A204.1 (cell line): ENCODE measurements around the gene CNIH3.

ENCODE experiments used
- FAIRE-seq: peaks from 2 replicates; lab custom pipeline; 2012; peaks lifted over from hg19 to GRCh38; lab: Jason Lieb, UNC

The CNIH3 gene

DNA sequence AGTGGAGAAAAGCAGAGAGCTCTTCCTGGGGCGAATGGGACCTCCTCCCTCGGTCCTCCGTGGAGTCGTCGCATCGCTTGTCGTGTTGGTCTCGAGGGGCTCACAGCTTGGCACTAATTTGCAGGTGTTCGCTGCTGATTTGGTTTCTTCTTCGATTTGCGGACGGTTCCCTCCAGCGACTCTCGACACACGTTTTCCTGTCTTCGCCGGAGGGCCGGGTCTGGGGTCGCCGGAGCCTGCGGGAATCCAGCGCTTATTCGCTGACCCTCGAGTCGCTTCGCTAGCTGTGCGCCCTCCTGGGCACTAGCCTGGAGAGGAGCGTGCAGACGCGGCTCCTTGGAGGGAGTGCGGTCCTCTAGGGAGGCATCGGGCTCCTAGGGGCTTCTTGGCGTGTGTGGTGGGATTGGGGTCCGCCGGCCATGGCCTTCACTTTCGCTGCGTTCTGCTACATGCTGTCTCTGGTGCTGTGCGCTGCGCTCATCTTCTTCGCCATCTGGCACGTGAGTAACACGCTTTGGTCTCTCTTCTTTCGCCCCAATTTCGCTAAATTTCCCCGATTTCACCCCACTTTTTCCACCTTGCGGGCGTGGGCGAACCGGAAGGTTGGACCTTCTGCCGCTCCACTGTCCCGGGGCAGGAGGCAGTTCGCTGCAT, 766 bp downstream of the CNIH3 start:
- FAIRE-seq: no peak

DNA sequence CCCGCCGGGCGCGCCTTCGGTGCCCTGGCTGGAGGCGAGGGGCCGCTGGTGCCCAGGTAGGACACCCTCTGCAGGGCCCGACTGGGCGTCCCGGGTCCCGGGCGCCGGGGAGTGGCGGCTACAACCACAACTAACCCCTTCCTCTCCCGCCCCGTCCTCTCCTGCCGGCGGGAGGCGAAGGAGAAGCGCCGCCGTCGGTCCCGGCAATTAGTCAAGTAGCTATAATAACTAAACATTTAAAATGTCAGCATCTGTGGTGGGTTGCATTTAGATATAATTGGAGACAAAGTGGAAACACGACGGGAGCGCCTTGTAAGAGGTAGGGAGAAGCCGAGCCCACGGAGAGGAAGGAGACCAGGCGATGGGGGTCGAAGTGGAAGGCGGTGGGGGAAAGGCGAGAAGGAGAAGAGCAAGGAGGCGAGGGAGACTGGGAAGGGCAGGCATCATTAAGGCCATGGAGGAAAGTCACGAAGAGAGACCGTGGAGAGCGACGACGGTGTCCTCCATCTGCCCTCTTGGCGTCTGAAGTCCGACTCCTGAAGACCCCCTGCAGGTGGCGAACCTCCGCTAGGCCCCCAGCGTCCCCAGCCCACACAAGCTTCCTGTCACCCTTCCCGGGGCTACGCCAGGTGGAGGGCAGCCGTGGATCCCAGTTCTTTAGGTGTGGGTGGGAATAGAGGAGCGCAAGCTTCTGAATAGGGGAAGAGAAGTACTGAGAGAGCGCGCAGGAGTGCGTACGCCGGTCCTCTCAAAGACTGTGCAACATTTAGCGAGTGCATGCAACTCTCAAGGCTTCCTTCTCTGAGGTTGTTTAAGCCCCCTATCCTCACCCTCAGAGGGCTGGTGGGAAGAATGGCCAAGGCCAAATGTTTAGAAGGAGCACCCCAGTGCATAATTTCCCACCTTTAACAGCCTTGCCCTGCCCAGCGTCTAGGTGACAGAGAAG, 1.6 kb downstream of the CNIH3 start:
- no peak for FAIRE-seq

DNA sequence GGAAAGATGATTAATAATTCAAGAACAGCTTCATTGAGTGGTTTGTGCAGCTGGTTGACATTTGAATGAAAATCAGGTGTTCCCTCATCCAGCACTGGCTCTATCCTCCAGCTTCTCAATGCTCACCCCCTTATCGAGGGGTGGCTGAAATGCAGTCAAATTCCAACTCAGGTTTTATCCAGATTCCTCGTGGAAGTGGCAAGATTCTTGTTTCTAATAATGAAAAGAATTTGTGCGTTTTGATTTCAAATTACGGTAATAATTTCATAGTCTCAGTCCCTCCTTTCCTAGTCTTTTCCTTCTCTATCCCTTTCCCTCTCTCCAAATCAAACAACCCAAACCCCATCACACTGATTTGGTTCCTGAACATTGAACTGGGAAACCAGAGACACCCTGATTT, 3.1 kb downstream of the CNIH3 start:
- FAIRE-seq: no peak

DNA sequence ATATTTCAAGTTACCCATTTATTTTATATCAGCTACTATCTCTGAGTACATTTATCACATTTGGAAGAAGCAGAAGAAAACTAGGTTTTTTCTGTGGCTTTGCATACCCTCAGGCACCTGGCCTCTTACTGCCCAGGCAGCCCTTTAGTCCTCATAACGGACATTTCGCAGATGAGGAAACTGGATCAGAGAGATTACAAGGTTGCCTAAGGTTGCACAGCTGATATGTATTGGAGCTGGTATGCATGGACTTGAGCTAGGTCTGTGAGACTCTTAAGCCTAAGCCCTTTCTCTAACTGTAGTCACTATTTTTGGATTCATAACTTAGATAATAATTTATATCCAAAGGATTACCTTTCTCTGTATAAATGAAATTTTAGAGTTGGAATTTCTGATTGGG, 4.0 kb downstream of the CNIH3 start:
- no peak for FAIRE-seq

DNA sequence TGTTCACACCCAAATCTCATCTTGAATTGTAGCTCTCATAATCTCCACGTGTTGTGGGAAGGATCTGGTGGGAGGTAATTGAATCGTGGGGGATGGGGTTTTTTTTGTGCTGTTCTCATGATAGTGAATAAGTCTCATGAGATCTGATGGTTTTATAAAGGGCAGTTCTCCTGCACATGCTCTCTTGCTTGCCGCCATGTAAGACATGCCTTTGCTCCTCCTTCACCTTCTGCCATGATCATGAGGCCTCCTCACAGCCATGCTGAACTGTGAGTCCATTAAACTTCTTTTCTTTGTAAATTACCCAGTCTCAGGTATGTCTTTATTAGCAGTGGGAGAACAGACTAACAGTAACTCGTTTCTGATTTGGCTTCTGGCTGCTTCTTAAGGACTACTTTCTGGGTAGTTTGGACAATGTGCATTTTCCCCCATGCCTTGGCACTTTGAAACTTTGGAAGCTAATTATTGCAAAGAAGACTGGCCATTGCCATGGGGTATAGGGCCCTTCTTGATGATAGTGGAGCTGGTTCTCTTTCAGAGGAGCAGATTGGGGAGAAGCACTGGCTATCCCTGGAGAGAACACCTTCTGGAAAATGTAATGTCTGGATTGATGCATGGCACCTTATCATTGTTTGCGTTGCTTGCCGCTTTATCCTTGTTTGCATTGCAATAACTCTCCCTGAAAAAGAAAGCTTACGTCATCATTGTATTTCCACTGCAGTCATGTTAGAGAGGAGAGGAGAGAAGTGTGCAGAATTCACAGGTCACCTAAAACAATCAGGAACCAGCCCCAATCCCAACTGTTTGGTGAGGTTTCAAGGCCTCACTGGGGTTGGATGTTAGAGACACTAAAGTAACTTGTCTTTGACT, 5.9 kb downstream of the CNIH3 start:
- FAIRE-seq: no peak

GRCh38 chr1:224622831-224623230, 6.7 kb downstream of the CNIH3 start:
- FAIRE-seq: no peak

GRCh38 chr1:224623310-224623714, 7.2 kb downstream of the CNIH3 start:
- no peak for FAIRE-seq

- FAIRE-seq: no peak
Measured at GRCh38 chr1:224623743-224624333, 7.7 kb downstream of the CNIH3 start.

DNA sequence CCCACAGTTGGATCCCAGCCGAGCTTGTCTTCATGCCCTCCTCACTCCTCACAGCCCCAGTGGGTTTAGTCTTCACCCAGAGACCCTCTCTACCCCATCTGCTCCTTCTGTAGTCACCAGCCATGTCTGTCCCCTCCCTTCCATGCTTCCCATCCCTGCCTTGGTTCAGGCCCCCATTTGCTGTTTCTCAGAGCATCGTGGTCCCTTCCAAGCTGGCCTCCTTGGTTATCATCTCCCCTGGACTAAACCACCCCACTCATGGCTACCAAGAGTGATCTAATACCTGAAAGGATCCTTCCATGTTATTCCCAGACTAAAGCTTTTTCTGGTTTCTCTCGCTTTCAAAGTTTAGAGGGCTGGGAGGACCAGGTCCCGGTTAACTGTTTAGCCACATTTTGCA, 8.3 kb downstream of the CNIH3 start:
- no peak for FAIRE-seq

DNA sequence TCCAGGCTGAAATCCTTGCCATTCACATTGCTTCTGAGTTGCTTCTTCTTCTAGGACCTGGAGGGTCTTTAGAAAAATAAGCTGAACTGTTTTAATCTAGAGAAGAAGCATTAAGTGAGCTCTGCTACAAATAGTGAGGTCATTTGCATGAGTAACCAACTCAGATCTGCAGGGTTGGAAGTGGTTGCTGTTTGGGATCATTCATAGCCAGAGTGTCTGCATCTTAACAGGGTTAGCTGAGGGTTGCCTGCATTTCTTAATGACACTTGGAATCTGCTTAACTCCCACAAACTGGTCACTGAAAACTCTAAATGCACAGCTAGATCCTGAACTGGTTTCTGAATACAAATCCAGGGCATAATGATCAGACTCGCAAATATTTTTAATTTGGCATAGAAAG, 9.9 kb downstream of the CNIH3 start:
- FAIRE-seq: no peak

GRCh38 chr1:224629965-224630364, 13.8 kb downstream of the CNIH3 start:
- FAIRE-seq: no peak

DNA sequence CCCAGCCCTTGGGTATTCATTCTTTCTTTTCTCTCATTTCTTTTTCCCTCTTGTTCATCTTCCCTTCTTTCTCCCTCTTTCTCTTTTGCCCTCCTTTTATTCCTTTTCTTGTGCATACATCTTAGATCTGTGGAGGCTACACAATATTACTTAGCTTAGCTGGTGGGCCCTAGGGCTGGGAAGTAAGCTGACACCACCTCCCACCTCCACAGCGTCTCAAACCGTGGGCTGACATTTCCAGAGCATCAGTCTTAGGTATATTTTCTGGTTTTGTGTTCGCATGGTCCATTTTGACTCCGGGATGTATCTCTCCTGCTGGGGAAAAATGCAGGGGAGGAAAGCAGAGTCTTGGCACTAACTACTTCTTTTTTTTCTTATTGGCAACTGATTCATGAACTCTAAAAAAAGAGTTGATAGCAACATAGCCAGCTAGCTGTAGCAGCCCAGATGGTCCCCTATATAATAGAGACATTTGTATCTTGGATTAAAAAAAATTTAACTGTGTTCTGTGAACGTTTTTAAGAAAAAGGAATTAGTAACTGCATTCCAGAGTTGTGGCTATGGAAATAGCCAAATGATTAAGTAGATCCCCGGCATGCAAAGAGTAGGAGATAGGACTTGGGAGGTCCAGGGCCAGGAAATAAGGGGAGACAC, 15.5 kb downstream of the CNIH3 start:
- no peak for FAIRE-seq

DNA sequence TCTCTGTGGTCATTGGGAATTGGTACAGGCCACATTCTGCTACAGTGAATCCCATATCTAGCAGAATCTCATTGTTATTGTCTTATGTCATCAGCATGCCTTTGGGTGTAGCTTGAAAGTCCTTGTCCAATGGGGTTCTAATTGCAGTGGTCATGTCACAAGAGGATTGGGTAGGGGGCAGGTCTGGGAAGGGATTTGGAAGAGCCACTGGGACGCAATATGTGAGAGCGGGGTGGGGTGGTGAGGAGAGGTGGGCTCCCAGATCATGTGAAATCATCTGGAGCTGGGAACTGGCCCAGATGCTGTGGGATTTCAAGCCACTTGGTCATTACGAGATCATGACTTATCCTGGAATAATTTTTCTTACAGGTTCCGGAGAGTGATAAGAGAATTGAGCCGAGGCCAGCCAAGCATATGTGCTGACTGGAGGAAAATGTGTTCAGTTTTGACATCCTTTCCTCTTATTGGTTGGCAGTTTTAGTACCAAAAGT, 16.3 kb downstream of the CNIH3 start:
- FAIRE-seq: no peak

DNA sequence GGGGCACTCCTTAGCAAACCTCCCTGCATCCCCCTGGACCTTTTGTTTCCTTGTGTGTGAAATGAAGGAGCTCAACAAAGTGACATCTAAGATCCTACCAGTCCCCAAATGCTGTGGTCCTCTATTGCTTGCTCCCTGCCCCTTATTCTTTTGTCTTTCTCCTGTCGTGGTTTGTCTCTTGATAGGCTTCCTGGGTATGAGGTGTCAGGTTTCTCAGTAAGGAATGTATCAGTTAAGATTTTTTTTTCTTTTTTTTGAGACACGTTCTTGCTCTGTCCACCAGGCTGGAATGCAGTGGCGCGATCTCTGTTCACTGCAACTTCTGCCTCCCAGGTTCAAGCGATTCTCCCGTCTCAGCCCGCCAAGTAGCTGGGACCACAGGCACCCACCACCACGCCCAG, 16.8 kb downstream of the CNIH3 start:
- FAIRE-seq: no peak

GRCh38 chr1:224635356-224635755, 19.2 kb downstream of the CNIH3 start:
- no peak for FAIRE-seq

- no peak for FAIRE-seq
Measured at GRCh38 chr1:224637515-224637914, 21.4 kb downstream of the CNIH3 start.

GRCh38 chr1:224637936-224638335, 21.8 kb downstream of the CNIH3 start:
- FAIRE-seq: no peak

- no peak for FAIRE-seq
Measured at GRCh38 chr1:224639426-224639975, 23.4 kb downstream of the CNIH3 start.

- FAIRE-seq: no peak
Measured at GRCh38 chr1:224640018-224640417, 23.9 kb downstream of the CNIH3 start.

DNA sequence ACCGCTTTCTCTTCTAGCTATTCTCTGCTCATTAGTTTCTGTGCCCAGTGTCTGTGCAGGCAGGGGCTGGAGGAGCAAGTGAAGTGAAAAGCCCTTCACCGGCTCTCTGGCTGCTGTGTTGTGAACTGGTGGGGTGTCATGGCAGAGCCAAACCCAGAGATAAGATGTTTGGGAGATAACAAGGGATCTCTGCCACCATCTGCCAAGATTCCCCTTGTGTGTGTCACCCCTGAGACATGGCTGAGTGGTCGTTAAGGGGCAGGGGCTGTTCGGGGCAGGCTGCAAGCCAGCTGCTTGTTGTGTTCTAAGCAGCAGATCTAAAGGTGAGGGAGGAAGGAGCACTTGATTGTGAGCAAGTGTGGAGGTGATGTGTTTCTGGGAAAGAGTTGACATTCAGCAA, 24.5 kb downstream of the CNIH3 start:
- no peak for FAIRE-seq

GRCh38 chr1:224641030-224641429, 24.9 kb downstream of the CNIH3 start:
- FAIRE-seq: no peak
